GM18868 (cell line): ENCODE results near the gene CAMK1.

ENCODE experiments used
- ATAC-seq: cut with Tn5 transposase; IDR thresholded peaks from one replicate; pipeline ENCODE4 v1.9.1; 2021; ENCODE audit warnings: mild to moderate bottlenecking, moderate library complexity; ENCODE audit not compliant: unreplicated experiment

CAMK1 gene

DNA sequence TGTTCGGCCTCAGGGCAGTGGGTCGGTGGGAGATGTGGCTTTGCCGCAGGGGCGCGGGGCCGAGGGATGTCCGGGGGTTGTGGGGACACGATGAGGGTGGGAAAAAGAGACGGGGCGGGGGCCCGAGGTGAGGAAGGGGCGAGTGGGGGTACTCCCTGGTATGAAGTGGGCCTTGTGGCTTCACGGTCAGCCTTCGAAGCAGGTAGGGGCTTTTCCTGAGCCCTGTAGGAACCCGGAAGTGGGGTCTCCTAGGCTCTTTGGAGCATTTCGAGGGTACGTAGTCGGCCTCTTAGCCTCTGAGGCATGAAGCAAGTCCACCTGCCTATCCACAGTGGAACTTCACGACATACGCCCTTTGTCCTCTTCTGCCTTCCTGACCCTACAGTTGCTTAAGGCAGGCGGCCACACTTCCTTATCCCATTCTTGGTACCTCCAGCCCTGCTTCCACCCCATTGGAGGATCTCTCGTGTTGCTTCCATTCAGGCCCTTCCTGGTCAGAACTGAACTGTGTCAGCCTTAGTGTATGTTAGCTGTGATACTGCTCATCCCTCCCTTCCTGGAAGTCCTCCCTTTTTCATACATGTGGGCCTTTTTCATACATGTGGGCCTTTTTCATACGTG, 23.5 kb upstream of the CAMK1 start:
- no peak for ATAC-seq

GRCh38 chr3:9792405-9793160, 22.8 kb upstream of the CAMK1 start, which contains the start of the genes ARPC4 and TADA3:
ARPC4 (plus strand) TSS chr3:9793082; CDS start chr3:9793122, 40 bp downstream.
TADA3 (minus strand) TSS chr3:9792473; CDS start chr3:9791466, 1,007 bp downstream.
- ATAC-seq = peak; percentile 74

GRCh38 chr3:9791790-9792404, 22.1 kb upstream of the CAMK1 start:
- ATAC-seq = no peak

- ATAC-seq = no peak
Observed at GRCh38 chr3:9791127-9791526, 21.4 kb upstream of the CAMK1 start.

DNA sequence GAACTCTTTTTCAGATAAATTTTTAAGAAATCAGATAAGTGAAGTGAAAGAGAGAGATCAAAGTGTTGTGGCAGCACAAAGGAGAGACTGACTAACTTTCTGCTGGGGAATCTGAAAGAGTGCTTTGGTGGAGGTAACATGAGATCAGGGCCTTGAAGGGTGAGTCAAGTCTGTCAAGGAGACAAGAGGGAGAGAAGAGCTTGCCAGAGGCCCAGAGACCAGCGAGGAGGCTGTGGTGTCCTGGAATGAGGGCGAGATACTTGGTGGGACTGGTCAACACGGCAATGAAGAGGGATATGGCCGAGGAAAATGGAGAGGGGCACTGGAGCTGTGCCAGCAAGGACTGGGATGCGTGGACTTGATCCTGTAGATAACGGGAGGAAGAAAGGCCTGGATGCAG, 18.0 kb upstream of the CAMK1 start:
- ATAC-seq = no peak

DNA sequence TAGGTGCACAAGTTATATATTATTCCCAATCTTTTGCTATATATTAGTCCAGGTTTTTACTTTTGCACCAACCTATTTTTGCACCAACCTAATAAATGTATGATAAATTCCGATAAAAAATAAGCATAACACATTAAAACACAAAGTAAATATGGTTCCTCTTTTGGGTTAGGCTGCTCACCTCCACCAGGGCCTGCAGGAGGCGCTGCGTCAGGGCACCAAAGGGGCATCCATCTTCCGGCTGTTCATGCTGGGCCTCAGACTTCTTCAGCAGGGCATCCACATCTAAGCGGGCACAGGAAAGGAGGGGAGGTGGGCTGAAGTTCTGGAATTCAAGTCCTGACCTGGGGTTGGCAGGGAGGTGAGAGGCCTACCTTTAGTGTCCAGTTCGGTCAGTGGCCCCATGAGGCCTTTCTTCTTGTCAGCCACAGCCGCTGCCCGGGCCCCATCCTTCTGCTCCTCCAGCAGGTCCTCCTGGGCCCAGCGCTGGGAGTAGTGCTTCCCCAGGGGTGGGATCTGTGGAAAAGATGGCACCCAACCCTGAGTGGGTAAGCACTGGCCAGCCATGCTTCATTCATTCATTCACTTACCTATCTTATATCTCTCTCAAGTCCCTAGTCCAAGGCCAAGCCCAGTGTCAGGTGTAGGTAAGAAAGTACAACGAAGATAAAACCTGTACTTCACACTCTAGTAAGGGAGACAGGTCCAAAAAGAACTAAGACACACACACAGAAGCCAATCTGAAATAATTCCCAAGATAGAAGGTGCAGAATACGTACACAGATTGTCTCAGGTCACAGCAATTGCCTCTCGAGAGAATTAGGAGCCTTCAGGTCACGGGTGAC, 17.3 kb upstream of the CAMK1 start:
- no peak for ATAC-seq

- no peak for ATAC-seq
Observed at GRCh38 chr3:9786209-9786739, 16.5 kb upstream of the CAMK1 start.

DNA sequence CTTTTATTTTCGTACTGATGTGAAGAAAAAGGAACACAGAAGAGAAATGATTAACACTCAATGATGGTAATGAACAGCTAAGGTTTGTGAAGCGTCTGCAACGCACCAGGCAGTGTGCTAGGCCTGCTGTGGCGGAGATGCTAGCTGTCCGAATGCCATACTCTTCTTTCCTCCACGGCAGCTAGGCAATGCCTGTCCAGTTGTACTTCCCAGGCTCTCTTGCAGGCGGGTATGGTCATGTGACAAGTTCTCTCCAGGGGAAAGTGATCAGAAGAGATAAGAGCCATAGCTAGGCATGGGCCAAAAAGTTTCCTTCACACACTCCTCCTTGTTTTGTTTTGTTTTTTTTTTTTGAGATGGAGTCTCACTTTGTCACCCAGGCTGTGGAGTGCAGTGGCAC, 15.9 kb upstream of the CAMK1 start:
- ATAC-seq = no peak

DNA sequence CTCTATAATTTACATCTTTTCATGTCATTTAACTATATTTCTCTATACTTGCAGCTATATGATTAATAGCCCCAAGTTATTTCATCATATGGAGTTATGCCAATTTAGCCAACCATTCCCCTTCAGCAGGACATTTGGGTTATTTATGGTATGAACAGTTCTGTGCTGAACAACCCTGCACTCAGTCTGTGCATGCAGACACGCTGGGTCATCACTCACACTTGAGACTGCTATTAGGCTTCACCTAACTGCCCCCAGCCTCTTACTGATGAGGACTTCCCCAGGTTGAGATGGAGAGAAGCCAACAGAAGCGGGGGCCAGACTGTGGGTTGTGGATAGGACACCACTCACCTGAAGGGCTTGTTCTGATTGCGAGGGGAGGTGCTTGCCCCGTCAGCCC, 15.2 kb upstream of the CAMK1 start:
- ATAC-seq = no peak

DNA sequence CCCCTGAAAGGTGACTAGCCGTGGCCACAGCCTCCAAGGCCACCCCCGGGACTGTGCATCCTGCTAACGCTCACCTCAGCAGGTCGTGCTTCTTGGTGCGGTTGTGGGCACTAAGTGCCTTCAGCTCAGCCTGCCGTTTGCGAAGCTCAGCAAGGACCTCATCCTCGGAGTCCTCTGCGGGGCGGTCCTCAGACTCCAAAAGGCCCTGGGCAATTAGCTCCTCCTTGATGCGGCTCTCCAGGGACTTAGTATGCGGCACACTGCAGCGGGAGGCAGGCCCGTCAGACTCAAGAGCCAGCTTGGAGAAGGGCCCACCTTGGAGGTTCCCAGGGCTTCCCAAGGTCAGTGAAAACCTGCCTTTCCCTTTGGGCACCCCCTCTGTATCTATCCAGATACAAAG, 14.2 kb upstream of the CAMK1 start:
- ATAC-seq = no peak

GRCh38 chr3:9782770-9783169, 13.0 kb upstream of the CAMK1 start:
- ATAC-seq = no peak

- no peak for ATAC-seq
Observed at GRCh38 chr3:9781978-9782603, 12.3 kb upstream of the CAMK1 start.

GRCh38 chr3:9781551-9781950, 11.8 kb upstream of the CAMK1 start:
- no peak for ATAC-seq

- no peak for ATAC-seq
Observed at GRCh38 chr3:9780910-9781309, 11.2 kb upstream of the CAMK1 start.

DNA sequence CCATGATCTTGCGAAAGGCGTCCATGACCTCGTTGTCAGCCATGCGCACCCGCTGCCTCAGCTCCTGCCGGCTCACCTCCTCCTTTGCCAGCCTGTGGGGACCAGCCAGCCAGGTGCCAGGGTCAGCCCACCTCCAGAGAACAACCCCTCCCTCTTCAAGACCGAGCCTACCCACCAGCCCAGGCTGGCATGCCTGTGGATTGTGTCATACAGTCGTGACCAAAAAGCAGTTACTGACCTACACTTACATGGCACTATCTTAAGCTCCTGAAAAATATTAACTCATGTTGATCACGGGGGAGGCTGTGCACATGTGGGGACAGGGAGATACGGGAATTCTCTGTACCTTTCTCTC, 10.7 kb upstream of the CAMK1 start:
- peak; percentile 2 for ATAC-seq

DNA sequence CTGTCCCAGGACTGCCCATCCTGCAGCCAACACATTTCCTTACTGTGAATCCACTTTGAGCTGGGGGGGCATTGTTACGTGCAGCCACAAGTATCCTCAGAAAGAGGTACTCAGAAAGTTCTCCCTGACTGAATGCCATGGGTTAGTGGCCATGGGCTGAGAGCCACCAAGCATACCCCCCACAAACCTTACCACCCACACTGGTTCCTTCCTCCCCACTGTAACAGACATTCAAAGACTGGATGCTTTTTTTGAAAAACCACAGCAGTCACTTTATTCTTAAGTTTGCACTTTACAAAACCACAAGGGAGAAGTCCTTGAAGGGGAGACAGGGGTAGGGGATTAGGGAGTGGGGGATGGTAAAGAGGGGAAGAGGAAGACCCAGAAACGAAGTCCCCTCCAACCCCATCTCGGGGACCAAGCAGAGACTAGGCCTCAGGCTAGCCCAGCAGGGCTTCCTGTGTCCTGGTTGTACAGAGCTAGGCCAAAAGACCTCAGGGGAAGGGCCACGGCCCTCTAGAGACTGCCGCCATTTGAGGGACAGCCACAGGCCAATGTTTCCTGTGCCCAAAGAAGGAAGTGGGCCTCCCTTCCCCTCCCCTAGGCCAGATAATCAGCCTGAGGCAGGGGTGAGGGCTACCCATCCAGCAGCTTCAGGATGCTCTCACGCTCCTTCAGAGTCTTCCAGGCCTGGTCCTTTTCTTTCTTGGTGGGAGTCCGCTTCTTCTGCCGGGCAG, 10.1 kb upstream of the CAMK1 start:
- peak; percentile 56 for ATAC-seq

GRCh38 chr3:9779075-9779593, 9.4 kb upstream of the CAMK1 start:
- ATAC-seq = no peak

GRCh38 chr3:9778143-9779074, 8.7 kb upstream of the CAMK1 start:
- ATAC-seq = no peak

DNA sequence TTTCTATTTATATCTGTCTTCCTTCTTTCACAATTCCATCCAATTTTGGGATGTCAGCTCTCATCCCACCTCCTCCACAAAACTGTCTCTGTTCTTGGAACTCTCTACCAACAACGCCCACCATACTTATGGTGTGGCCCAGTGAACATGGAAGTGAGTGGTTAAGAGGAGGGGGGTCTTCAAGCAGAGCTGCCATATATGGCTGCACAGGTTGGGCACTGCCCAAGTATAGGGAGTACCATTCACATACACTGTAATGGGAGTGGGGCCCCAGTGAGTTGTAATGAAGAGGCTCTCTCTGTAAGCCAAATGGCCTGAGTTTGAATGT, 7.9 kb upstream of the CAMK1 start:
- no peak for ATAC-seq
